GM18858 (cell line): ENCODE results near the gene TMCC2.
A peak's percentile ranks its signal among the peaks of the same experiment; 100 is the strongest.
"Not testable (repeated sequence)": the region's sequence is repeated elsewhere in the genome, so short reads cannot be mapped to it uniquely, and the experiment has no call there.

Experiments used
- ATAC-seq: cut with Tn5 transposase; IDR thresholded peaks from one replicate; pipeline ENCODE4 v1.9.1; 2021; ENCODE audit not compliant: unreplicated experiment

TMCC2 gene

GRCh38 chr1:205227584-205228013 lies at the start of gene TMCC2:
Gene TMCC2, plus strand, starts transcription at chr1:205227946. Its CDS starts 619 bp downstream, at chr1:205228565.
- ATAC-seq, result peak; percentile 62

- ATAC-seq, result no peak
Measured at GRCh38 chr1:205179842-205180241, 47.9 kb upstream of the TMCC2 start.

- ATAC-seq, result not testable (repeated sequence)
Measured at GRCh38 chr1:205180331-205180730, 47.4 kb upstream of the TMCC2 start.

- no peak for ATAC-seq
Measured at GRCh38 chr1:205182930-205183329, 44.8 kb upstream of the TMCC2 start.

GRCh38 chr1:205183676-205184335 lies 43.9 kb upstream of the TMCC2 start:
- no peak for ATAC-seq

- ATAC-seq, result no peak
Measured at GRCh38 chr1:205186191-205186590, 41.6 kb upstream of the TMCC2 start.

- ATAC-seq, result no peak
Measured at GRCh38 chr1:205187420-205187819, 40.3 kb upstream of the TMCC2 start.

- ATAC-seq, result no peak
Measured at GRCh38 chr1:205188098-205188497, 39.6 kb upstream of the TMCC2 start.

- ATAC-seq, result no peak
Measured at GRCh38 chr1:205188596-205188995, 39.1 kb upstream of the TMCC2 start.

- ATAC-seq, result no peak
Measured at GRCh38 chr1:205189131-205189530, 38.6 kb upstream of the TMCC2 start.

GRCh38 chr1:205190845-205191577 lies 36.7 kb upstream of the TMCC2 start:
- no peak for ATAC-seq

- no peak for ATAC-seq
Measured at GRCh38 chr1:205191622-205192021, 36.1 kb upstream of the TMCC2 start.

GRCh38 chr1:205192287-205192686 lies 35.5 kb upstream of the TMCC2 start:
- no peak for ATAC-seq

- ATAC-seq, result no peak
Measured at GRCh38 chr1:205199090-205199930, 28.4 kb upstream of the TMCC2 start.

- ATAC-seq, result no peak
Measured at GRCh38 chr1:205199931-205200299, 27.8 kb upstream of the TMCC2 start.

- no peak for ATAC-seq
Measured at GRCh38 chr1:205204552-205204951, 23.2 kb upstream of the TMCC2 start.

- no peak for ATAC-seq
Measured at GRCh38 chr1:205205055-205205454, 22.7 kb upstream of the TMCC2 start.

GRCh38 chr1:205208811-205209210 lies 18.9 kb upstream of the TMCC2 start:
- no peak for ATAC-seq

- ATAC-seq, result no peak
Measured at GRCh38 chr1:205210756-205211168, 17.0 kb upstream of the TMCC2 start.

- peak; percentile 76 for ATAC-seq
Measured at GRCh38 chr1:205211169-205211838, 16.4 kb upstream of the TMCC2 start, which contains the start of gene DSTYK. Gene DSTYK, minus strand, starts transcription at chr1:205211702. Its CDS starts 167 bp downstream, at chr1:205211535.
